NCI-H2227 treated with DMSO at 0.1 percent for 48 hours (cell line): ENCODE data around the gene LPIN3.
A peak's percentile ranks its signal among the peaks of the same experiment; 100 is the strongest.

Experiments used
- DNase-seq: peaks from one replicate; lab custom pipeline; 2025; lab: John Stamatoyannopoulos, UW

The LPIN3 gene

DNA sequence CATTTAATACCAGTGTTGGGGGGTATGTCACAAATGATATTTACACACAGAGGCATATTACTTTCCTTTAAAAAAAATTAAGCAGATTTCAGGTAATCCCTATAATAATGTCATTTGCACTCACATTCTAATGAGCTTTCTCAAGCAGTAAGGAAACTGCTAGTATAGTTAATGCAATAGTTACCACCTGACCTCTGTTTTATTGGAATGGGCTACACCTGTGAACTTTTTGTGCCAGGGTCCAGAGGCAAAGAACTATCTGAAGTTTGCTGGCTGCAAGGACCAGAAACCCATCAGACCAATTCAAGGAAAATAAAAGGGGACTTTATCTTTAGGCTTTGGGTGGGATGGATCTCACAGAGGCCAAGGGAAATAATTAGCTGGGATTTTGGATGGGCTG is 20.2 kb upstream of the LPIN3 start:
- DNase-seq, result no peak

DNA sequence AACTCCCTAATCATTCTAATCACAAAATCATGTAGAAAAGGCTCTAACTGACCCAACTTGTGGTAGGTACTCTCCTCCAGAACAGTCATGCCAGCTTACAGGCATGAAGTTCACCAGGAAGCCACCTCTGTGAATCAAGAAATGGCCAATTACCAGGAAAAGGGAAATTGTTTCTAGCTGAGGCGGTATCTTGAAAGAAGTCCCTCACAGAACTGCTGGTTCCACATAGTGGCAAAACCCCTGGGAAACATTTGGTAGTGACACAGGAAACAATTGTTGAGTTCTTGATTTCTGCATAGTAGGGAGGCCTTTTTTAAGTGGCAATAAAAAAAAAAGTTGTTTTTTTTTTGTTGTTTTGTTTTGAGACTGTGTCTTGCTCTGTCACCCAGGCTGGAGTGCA is 19.6 kb upstream of the LPIN3 start:
- DNase-seq, result no peak

DNA sequence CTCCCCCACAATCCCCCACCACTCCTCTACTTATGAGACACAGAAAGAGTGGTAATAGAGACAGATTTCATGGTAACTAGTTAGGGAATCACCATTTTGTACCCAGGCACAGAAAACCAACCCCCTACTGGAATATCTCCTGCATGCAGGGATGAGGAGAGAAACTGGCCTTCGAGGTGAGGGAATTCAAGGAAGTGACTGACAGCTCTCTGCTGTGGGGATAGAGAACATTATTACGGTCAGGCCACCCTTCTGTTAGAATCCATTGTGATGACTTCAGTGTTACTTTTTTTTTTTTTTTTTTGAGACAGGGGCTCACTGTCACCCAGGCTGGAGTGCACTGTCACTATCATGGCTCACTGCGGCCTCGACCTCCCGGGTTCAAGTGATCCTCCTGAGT is 13.4 kb upstream of the LPIN3 start:
- DNase-seq, result no peak

DNA sequence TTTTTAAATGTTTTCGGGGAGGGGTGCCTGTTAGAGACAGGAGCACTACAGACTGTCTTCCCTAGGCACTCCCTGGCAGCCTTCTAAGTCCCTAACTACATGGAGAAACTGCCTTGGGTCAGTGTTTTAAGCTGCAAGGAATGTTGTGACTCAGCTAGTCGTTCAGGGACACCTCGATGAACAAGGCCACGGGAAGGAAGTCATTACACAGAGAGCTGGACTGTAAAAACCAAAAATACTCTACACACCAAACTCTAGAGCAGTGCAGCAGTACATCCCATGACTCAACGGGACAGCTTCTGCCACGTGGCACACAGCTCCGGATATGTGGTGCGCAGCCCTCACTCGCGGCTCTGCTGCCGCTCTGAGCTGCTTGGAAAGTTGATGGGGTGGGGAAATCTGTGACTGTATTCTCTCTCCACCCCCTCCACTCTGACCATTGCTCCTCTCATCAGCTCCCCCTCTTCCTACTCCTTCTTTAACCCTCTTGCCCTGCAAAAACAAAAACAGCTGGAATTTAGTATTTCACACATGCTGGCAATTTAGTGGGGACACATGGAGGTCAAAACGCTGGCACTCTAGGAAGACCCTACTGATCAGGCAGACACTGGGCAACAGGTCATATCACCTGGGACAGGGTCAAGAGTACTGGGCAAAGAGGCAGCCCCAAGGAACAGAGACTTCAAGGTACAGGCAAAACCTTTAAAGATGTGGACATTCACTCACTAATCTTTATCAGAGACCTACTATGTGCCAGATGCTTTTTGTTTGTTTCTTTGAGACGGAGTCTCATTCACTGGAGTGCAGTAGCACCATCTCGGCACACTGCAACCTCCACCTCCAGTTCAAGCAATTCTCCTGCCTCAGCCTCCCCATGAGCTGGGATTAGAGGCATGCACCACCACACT is 10.9 kb upstream of the LPIN3 start:
- no peak for DNase-seq

DNA sequence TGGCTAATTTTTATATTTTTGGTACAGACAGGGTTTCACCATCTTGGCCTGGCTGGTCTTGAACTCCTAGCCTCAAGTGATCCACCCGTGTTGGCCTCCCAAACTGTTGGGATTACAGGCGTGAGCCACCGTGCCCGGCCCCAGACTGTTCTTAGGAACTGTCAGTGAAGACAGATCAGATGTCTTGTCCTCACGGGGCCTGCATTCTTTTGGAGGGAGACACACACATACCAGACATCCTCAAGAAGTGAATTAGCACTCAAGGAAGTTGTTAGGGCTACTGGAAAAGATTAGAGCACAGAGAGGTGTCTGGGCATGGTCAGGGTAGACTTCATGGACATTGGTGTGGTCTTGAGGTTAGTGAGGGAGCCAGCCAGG is 10.3 kb upstream of the LPIN3 start:
- DNase-seq, result no peak

DNA sequence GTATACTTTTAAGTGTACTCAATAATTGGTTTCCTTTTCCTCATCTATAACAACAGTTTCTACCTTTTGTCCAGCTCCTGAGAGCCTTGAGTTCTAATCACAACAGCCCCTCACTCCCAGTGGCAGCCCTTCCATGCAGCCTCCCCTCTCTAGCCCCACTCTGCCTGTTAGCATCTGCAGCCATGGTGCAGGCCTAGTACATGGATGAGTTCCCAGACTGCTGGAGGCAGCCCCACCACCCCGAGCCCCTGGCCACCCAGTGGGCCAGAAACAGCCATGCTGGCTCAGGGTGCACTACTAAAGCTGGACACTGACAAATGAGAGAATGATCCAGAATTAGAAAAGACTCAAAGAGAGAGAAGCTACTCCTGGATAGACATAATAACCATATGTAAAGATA is 9.7 kb upstream of the LPIN3 start:
- DNase-seq, result no peak

DNA sequence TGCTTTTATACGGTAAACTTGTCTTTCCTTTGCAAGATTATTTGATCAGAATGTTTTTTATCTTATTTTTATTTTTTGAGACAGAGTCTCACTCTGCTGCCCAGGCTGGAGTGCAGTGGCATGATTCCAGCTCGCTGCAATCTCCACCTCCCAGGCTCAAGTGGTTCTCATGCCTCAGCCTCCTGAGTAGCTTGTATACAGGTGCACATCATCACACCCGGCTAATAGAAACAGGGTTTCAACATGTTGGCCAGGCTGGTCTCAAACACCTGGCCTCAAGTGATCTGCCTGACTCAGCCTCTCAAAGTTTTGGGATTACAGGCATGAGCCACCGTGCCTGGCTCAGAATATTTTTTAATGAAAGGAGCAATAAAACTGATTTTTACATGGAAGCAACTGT is 8.9 kb upstream of the LPIN3 start:
- no peak for DNase-seq

DNA sequence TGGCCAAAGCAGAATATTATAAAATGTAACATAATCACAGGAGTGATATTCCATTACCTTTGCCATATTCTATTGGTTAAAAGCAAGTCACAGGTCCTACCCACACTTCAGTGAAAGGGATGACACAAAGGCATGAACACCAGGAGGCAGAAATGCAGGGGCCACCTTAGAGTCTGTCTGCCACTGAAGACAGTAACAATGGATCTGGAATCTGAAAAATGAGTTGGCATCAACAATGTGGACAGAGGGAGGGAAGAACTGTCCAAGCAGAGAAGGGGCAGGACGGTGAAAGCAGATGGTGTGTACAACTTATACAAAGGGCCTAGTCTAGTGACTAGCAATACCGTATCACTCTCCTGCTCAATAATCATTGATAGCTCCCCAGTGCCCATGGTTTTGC is 6.6 kb upstream of the LPIN3 start:
- no peak for DNase-seq

DNA sequence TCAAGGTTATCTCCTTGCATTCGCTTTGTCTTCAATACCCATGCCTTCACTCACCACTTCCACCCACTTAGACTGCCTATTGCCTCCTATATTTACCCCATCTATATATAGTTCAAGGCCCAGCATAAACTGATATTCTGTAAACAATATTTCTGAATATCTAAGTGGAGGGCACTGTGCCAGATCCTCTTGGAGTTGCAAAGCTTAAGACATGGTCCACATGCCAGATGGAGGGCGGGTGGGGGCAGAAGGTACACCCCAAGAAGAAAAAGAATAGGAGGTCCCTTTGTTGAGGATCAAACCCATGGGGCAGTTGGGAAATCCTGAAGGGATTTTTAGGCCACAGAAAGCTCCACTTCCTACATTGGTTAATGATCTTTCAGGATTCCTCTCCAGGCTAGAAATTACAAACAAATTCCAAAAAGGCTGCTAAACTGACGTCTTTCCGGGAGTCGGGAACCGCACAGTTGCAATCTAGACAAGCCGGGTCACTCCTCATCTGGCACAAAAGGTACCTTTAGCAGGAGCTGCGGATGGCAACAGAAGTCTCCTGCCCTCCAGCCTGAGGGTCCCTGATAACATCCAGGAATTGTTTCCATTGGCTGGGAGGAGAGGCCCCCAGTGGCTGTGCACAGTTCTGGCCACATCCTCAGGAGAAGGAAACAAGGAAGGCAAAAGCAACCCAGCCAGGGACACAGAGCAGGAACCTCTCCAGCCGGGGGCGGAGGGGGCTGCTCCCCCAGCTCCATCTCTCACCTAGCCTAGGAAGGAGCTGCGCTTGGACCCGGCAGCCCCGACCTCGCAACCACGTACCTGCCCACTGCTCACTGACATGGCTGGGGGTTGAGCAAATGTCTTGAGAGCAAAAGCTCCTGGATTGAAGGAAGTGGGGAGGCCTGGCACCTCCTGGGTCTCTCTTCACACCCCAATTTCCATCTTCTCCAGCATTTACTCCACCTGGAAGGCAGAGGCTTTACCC is 5.9 kb upstream of the LPIN3 start:
- DNase-seq, result no peak

DNA sequence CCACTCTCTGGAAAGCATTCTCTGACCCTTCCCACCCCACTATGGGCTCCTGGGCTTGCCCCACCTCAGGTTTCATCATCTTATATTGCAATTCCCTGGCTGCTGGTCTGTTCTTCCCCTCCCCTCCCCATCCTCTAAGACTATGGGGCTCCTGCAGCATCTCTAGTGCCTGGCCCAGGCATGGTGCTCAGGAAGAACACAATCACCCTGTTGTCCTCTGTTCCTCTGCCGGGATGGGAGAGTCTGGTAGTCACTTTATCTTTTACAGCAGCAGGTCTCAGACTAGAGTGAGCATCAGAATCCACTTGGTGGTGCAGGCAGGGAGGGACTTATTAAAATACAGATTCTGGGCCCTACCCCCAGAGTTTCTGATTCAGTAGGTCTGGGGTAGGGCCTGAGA is 5.0 kb upstream of the LPIN3 start:
- no peak for DNase-seq

DNA sequence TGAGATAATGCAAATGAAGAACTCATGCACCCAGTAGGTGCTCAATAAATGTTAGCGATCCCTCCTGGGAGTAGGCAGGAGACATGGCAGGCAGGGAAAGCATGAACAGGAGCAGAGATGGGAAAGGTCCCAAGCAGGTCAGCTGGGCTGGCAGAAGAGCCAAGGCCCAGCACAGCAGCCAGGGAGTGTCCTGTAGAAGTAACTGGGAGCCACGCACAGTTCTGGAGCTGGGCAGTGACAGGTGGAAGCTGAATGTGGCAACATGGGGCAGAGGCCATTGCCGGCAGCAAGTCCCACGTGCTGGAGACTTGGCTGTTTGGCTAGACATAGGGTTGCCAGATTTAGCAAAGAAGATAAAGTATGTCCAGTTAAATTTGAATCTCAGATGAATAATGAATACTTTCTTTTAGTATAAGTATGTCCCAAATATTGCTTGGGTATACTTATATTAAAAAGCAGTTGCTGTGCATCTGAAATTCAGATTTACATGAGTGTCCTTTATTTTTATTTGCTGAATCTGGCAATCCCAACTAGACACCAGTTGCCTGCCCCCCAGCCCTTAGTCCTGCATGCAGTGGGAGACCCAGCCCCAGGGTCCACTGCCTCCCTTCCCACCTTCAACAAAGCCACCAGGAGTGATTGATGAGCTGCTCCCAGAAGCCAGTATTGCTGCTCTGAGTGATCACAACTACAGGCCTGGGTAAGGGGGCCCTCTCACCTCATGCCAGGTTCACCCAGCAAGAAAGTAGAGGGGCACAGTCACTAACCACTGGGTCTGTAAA is 3.7 kb upstream of the LPIN3 start:
- DNase-seq, result no peak

DNA sequence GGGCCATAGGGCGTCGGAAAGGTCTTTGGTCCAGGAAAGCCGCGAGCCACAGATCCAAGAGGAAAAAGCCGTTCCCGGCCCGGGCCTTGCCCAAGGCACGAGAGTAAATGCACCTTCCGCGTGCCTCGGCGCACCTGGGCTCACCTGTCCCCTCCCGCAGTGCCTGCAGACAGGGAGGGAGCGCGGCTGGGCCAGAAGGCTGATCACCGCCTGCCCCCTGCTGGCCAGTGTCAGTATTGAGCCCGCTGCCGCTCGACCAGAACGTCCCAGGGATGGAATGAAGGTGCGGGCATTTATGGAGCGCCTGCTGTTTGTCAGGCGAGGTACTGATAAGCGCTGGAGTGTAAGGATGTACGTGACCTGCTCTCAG is 679 bp upstream of the LPIN3 start:
- DNase-seq, result peak; percentile 68

DNA sequence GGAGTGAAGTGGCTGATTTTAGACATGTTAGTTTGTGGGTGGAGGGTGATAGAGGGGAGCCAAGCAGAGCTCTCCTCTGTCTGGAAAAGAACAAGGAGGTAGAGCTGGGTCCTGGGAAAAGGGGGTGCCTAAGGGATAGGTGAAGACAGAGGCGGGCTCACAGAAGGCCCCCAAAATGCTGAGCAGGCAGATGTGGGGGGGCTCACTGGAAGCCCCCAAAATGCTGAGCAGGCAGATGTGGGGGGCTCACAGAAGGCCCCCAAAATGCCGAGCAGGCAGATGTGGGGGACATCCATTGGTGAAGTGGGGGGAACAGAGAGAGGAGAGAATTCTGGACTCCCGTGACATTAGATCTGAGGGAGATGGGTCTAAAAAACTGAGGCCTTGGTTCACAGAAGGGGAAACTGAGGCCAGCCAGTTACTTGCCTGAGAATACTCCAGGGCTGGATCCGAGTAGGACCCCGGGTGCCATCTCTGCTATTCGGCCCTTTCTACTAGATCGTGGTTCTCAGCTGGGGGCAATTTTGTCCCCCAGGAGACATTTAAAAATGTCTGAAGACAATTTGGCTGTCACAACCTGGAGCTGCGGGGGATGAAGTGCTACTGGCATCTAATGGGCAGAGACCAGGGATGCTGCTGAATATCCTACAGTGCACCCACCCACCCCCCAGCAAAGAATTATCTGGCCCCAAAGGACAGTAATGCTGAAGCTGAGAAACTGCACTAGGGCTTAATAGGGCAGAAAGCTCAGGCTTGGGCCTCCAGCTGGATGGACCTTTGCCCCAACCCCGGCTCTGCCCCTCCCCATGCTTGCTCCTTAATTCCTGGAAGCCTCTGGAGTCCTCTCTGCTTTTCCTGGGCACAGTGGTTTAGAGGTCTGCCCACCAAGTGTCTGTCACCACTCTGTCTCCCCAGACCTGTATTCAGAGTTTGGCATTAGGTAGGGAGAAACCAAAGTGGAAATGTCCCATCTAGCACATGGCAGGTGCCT is 2.1 kb downstream of the LPIN3 start:
- no peak for DNase-seq

DNA sequence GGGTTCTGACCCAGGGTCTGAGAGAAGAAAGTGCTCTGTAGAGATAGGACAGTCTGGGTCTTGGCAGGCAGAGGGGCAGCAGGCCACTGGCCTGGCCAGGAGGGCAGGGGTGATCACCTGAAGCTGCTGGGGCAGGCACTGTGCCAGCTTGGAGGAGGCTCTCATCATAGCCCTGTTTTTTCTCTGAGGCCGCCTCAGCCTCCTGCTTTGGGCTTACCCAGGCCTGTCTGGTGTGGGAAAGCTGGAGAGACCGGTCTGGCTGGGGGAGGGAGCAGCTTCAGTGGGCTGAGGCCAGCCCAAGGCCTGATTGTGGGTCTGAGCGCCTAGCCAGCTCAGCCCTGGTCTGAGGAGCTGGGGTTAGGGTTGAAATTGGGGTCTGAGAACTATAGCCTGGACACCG is 3.9 kb downstream of the LPIN3 start:
- no peak for DNase-seq

DNA sequence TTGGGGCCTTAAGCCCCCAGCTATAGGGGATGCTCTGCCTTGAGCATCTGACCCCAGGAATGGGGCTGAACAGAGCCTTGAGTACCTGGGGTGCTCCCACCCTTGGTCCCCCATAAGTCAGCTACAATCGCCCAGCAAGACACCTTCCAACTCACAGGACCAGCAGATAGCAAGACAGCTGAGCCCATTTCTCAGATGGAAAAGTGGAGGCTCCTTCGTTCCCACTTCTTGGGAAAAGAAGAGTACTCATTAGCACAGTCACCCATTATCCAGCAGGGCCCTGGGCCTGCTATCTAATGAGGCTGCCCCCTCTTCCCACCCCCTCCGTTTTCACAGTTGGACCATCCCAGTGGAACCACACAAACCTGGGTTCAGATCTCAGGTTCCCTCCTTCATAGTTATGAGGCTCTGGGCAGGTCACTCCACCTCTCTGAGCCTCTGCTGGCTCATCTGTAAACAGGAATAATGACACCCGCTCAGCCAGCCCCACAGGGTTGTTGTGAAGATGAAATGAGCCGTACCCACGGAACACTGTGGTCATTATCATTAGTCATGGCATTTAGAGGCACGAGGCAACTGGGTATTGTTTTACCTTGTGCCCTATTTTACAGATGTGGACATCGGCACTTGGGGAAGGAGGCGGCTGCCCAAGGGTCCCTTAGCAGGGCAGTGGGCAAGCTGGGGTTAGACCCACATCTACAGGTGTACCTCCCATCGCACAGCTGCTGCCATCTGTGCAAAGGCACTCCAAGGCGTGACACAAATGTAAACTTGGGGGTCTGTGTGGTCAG is 4.5 kb downstream of the LPIN3 start:
- DNase-seq, result no peak

DNA sequence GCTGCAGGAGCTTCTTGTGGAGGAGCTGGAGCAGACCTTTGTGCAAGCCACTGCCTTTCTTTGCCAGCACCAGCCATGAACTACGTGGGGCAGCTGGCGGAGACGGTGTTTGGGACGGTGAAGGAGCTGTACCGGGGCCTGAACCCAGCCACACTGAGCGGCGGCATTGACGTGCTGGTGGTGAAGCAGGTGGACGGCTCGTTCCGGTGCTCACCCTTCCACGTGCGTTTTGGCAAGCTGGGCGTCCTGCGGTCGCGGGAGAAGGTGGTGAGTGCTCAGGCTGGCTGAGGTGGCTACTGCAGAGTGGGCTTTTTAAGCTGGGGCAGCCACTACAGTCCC is 5.1 kb downstream of the LPIN3 start:
- DNase-seq, result no peak

DNA sequence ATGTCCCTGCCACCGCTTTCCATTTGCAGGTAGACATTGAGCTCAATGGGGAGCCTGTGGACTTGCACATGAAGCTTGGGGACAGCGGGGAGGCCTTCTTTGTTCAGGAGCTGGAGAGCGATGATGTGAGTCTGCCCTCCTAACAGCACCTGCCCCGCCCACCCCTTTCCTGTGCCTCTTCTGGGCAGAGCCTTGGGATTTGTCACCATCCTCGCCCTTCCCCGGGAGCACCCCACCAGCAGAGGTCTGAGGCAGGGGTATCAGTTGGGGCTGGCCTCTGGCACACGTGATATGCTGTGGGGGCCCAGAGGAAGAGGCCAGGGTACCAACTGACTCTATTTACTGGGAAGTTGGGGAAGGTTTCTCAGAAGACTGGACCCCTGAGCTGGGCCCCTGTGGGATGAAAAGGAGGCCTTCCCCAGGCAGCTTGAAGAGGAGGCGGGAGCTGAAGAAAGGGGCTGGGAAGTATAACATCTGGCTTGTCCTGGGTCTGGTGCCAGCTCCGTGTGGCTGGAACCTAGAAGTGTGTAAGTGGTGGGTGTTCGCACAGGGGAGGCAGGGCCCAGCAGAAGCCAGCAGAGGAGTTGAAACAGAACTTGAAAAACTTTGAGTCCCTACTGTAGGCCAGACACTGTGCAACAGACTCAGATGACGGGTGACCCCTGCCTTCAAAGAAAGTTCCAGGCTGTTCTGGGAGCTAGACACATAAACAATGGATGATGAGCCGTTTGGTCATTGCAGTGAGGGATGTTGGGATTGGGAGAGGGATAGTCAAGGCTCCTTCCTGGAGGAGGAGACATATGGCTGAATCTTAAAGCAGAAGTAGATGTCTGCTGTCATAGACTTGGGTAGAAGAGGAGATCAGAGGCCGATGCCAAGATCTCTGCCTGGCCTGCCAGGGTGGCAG is 7.2 kb downstream of the LPIN3 start:
- no peak for DNase-seq

DNA sequence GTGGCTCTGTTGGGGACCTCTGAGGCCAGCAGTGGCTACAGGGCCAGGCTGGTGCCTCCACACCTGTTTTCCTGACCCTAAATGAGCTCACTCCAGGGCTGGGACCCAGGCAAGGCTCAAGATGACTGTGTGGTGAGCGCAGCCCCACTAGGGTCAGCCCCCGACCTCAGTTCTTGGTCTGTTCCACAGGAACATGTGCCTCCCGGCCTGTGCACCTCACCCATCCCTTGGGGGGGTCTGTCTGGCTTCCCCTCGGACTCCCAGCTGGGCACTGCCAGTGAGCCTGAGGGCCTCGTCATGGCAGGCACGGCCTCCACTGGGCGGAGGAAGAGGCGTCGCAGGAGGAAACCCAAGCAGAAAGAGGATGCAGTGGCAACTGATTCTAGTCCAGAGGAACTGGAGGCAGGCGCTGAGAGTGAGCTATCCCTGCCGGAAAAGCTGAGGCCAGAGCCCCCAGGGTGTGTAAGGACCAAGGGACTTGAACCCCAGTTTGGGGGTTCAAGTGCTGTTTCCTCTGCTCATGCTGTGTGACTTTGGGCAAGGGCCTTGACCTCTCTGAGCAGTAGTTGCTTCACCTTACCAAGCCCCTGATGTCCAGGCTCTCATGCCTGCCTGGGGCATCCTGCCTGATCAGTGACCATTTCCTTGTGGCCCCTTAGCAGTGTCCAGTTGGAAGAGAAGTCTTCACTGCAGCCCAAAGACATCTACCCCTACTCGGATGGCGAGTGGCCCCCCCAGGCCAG is 8.0 kb downstream of the LPIN3 start:
- DNase-seq, result no peak

DNA sequence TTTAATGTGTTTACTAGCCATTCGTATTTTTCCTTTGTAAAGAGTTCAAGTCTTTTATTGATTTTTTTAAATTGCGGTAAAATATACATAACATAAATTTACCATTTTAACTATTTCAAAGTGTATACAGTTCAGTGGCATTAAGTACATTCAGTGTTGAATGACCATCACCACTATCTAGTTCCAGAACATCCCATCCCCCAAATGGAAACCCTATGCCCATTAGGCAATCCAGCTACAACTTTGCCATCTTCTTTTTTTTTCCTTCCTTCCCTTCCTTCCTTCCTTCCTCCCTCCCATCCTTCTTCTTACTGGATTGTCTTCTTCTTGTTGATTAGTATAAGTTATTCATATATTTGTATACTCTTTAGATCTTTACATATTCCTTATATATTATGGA is 8.6 kb downstream of the LPIN3 start:
- no peak for DNase-seq
